Parathyroid adenoma (tissue), 2 donors: ENCODE results near the gene TRAPPC14.

Experiments used
- H2AFZ ChIP-seq: fragments of 300-600 bp; sonication (generic); one replicate; pipeline ENCODE4 v1.7.0; 2017; ENCODE audit warnings: antibody characterized with exemption, mild to moderate bottlenecking
- H3K27ac ChIP-seq: fragments of 300-600 bp; sonication (generic); one replicate; pipeline ENCODE4 v1.7.0; 2017
- H3K27me3 ChIP-seq: fragments of 300-600 bp; sonication (generic); one replicate; pipeline ENCODE4 v1.7.0; 2017; ENCODE audit warnings: low read length; ENCODE audit not compliant: control insufficient read depth, insufficient read depth
- H3K36me3 ChIP-seq: fragments of 300-600 bp; sonication (generic); one replicate; pipeline ENCODE4 v1.7.0; 2017; ENCODE audit warnings: low read length; ENCODE audit not compliant: control insufficient read depth, insufficient read depth
- H3K4me1 ChIP-seq: fragments of 300-600 bp; sonication (generic); one replicate; pipeline ENCODE4 v1.7.0; 2017; ENCODE audit warnings: control low read depth
- H3K4me2 ChIP-seq: fragments of 300-600 bp; sonication (generic); one replicate; pipeline ENCODE4 v1.7.0; 2017; ENCODE audit warnings: low read length
- H3K4me3 ChIP-seq: fragments of 300-600 bp; sonication (generic); one replicate; pipeline ENCODE4 v1.7.0; 2017; ENCODE audit warnings: low read depth, low read length
- H3K79me2 ChIP-seq: fragments of 300-600 bp; sonication (generic); one replicate; pipeline ENCODE4 v1.7.0; 2017; ENCODE audit warnings: control low read depth
- H3K9ac ChIP-seq: fragments of 300-600 bp; sonication (generic); one replicate; pipeline ENCODE4 v1.7.0; 2017; ENCODE audit warnings: mild to moderate bottlenecking
- H3K9me3 ChIP-seq: fragments of 300-600 bp; sonication (generic); one replicate; pipeline ENCODE4 v1.7.0; 2017; ENCODE audit warnings: low read length; ENCODE audit not compliant: control insufficient read depth
- CTCF ChIP-seq: fragments of 300-600 bp; sonication (generic); IDR thresholded peaks from one replicate; pipeline ENCODE4 v1.7.0; 2017; ENCODE audit warnings: antibody characterized with exemption, mild to moderate bottlenecking
- donor health status: primary hyperparathyroidism.

The TRAPPC14 gene

GRCh38 chr7:100153708-100154535 is 4.6 kb downstream of the TRAPPC14 start:
- H3K79me2 ChIP-seq: peaks cover 5% of the 10 kb centered on the region
- no peaks in the 10 kb centered on the region for H3K9me3 ChIP-seq
- no peaks in the 10 kb centered on the region for H3K36me3 ChIP-seq

GRCh38 chr7:100152937-100153666 is 5.4 kb downstream of the TRAPPC14 start:
- peaks cover 8% of the 10 kb centered on the region for H3K4me1 ChIP-seq
- no peak overlapping the region for H3K4me2 ChIP-seq
- H3K36me3 ChIP-seq: no peaks in the 10 kb centered on the region
- H3K9ac ChIP-seq: no peak overlapping the region
- no peak for TF ChIP-seq CTCF
- H3K27me3 ChIP-seq: no peaks in the 10 kb centered on the region
- H3K27ac ChIP-seq: no peak overlapping the region
- H2AFZ ChIP-seq: no peak overlapping the region
- no peak overlapping the region for H3K4me3 ChIP-seq
- H3K9me3 ChIP-seq: no peaks in the 10 kb centered on the region
- H3K79me2 ChIP-seq: peaks cover 6% of the 10 kb centered on the region

More at GRCh38 chr7:100153708-100154535, 4.6 kb downstream of the TRAPPC14 start:
- Histone ChIP-seq H3K4me2 (no peak overlapping the region), H3K27ac (no peak overlapping the region), H3K27me3 (no peaks in the 10 kb centered on the region), H3K9ac (no peak overlapping the region), H2AFZ (no peak overlapping the region), H3K4me3 (no peak overlapping the region), H3K4me1 (peaks cover 7% of the 10 kb centered on the region)
- TF ChIP-seq CTCF: no peak

GRCh38 chr7:100152404-100152803 is 6.1 kb downstream of the TRAPPC14 start:
- no peak overlapping the region for H3K27ac ChIP-seq
- no peak overlapping the region for H3K4me2 ChIP-seq
- no peak overlapping the region for H3K9ac ChIP-seq
- H3K27me3 ChIP-seq: no peaks in the 10 kb centered on the region
- peaks cover 7% of the 10 kb centered on the region for H3K4me1 ChIP-seq
- peaks cover 6% of the 10 kb centered on the region for H3K79me2 ChIP-seq
- H2AFZ ChIP-seq: no peak overlapping the region
- H3K9me3 ChIP-seq: no peaks in the 10 kb centered on the region
- H3K36me3 ChIP-seq: no peaks in the 10 kb centered on the region
- H3K4me3 ChIP-seq: no peak overlapping the region
- no peak for TF ChIP-seq CTCF

- Histone ChIP-seq H3K9ac (peak within 1 kb of the TSS; percentile 75), H3K79me2 (peaks cover 6% of the 10 kb centered on the region), H3K27me3 (no peaks in the 10 kb centered on the region), H3K4me3 (peak within 1 kb of the TSS; percentile 97), H3K36me3 (no peaks in the 10 kb centered on the region), H2AFZ (peak within 1 kb of the TSS; percentile 78), H3K9me3 (no peaks in the 10 kb centered on the region), H3K27ac (peak within 1 kb of the TSS; percentile 83), H3K4me1 (peaks cover 2% of the 10 kb centered on the region), H3K4me2 (peak within 1 kb of the TSS; percentile 97)
- no peak for TF ChIP-seq CTCF
Observed at GRCh38 chr7:100148559-100149328, 9.8 kb downstream of the TRAPPC14 start, which contains the start of gene LAMTOR4. TSS of gene LAMTOR4 (plus strand) at chr7:100148918. CDS start at chr7:100148973, 55 bp downstream.
